Activated naive CD8-positive, alpha-beta T cell treated with anti-CD3 and anti-CD28 coated beads, Interleukin-2, amount 50 U/mL, for 24 hours (primary cell): ENCODE data around the gene GNE.
A peak's percentile ranks its signal among the peaks of the same experiment; 100 is the strongest.
"Not testable (repeated sequence)": the region's sequence is repeated elsewhere in the genome, so short reads cannot be mapped to it uniquely, and the experiment has no call there.

Experiments
- ATAC-seq: fragments of 150-1000 bp; cut with Tn5 transposase; one replicate; pipeline ENCODE4 v1.10.0; 2021
- DNase-seq: peaks from one replicate; pipeline ENCODE4 v3.0.0; 2021
- H3K27ac Mint-ChIP-seq: one replicate; pipeline ENCODE4 v1.8.0; 2021; ENCODE audit warnings: mild to moderate bottlenecking, mixed read lengths
- H3K27me3 Mint-ChIP-seq: one replicate; pipeline ENCODE4 v1.8.0; 2021; ENCODE audit warnings: mixed read lengths
- H3K36me3 Mint-ChIP-seq: one replicate; pipeline ENCODE4 v1.8.0; 2021; ENCODE audit warnings: low read depth, mixed read lengths
- H3K4me1 Mint-ChIP-seq: one replicate; pipeline ENCODE4 v1.8.0; 2021; ENCODE audit warnings: mixed read lengths
- H3K4me3 Mint-ChIP-seq: one replicate; pipeline ENCODE4 v1.8.0; 2021; ENCODE audit warnings: mild to moderate bottlenecking, moderate library complexity, mixed read lengths
- H3K9me3 Mint-ChIP-seq: one replicate; pipeline ENCODE4 v1.8.0; 2021; ENCODE audit warnings: mixed read lengths

Gene GNE

DNA sequence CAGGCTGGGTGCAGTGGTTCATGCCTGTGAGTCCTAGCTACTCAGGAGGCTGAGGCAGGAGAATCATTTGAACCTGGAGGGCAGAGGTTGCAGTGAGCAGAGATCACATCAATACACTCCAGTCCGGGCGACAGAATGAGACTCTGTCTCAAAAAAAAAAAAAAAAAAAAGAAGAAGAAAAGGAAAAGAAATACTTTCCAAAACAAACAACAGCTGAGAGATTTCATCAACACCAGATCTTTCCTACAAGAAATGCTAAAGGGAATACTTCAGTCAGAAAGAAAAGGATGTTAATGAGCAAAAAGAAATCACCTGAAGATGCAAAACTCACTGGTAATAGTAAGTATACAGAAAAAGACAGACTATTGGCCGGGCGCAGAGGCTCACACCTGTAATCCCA lies 80.7 kb downstream of the GNE start:
- Mint-ChIP-seq H3K9me3 (no peaks in the 10 kb centered on the region), H3K27me3 (no peaks in the 10 kb centered on the region), H3K4me3 (no peak overlapping the region), H3K4me1 (no peaks in the 10 kb centered on the region), H3K27ac (no peak overlapping the region), H3K36me3 (no peaks in the 10 kb centered on the region)
- DNase-seq = no peak
- ATAC-seq = no peak

GRCh38 chr9:36176496-36176895 lies 81.8 kb downstream of the GNE start:
- not testable (repeated sequence) for DNase-seq, H3K27ac Mint-ChIP-seq

GRCh38 chr9:36175209-36175608 lies 83.0 kb downstream of the GNE start:
- not testable (repeated sequence) for H3K27me3 Mint-ChIP-seq, H3K4me1 Mint-ChIP-seq, H3K36me3 Mint-ChIP-seq, H3K9me3 Mint-ChIP-seq, H3K27ac Mint-ChIP-seq, DNase-seq, H3K4me3 Mint-ChIP-seq, ATAC-seq

More at GRCh38 chr9:36176496-36176895, 81.8 kb downstream of the GNE start:
- H3K4me3 Mint-ChIP-seq, H3K27me3 Mint-ChIP-seq, H3K4me1 Mint-ChIP-seq, H3K9me3 Mint-ChIP-seq, H3K36me3 Mint-ChIP-seq, ATAC-seq: not testable (repeated sequence)

DNA sequence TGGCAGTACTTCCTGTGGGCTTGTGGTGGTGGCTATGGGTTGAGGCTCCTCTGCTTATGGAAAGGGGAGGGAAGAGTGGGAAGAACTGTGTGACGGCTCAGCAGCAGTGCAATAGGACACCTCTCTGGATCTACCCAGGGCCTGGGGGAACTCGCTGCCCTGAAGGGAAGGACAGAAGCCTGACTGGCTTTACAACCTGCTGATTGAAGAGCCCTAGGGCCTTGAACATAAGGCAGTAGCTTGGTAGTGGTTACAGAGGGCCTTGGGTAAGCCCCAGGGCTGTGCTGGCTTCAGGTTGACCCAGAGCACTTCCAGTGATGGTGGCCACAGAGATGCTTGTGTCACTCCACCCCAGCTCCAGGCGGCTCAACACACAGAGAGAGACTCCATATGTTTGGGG lies 83.5 kb downstream of the GNE start:
- ATAC-seq (no peak), DNase-seq (no peak)
- no peaks in the 10 kb centered on the region for H3K4me1 Mint-ChIP-seq
- no peaks in the 10 kb centered on the region for H3K27me3 Mint-ChIP-seq
- H3K9me3 Mint-ChIP-seq = no peaks in the 10 kb centered on the region
- H3K36me3 Mint-ChIP-seq = no peaks in the 10 kb centered on the region
- no peak overlapping the region for H3K27ac Mint-ChIP-seq
- H3K4me3 Mint-ChIP-seq = no peak overlapping the region

- DNase-seq (no peak), ATAC-seq (no peak)
- Mint-ChIP-seq H3K4me1 (no peaks in the 10 kb centered on the region), H3K4me3 (no peak overlapping the region), H3K27me3 (no peaks in the 10 kb centered on the region), H3K9me3 (no peaks in the 10 kb centered on the region), H3K36me3 (no peaks in the 10 kb centered on the region), H3K27ac (no peak overlapping the region)
These were observed 84.0 kb downstream of the GNE start for GRCh38 chr9:36174271-36174670.

DNA sequence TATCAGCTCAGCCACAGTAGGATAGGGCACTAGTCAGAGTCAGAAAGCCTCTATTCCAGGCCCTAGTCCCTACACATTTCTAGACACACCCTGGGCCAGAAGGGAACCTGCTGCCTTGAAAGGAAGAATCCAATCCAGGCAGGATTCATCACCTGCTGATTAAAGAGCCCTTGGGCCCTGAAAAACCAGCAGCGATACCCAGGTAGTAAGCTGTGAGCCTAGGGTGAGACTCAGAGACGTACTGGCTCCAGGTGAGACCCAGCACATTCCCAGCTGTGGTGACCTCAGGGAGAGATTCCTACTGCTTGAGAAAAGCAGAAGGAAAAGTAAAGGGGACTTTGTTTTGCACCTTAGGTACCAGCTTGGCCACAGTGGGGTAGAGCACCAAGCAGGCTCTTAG lies 84.4 kb downstream of the GNE start:
- H3K27ac Mint-ChIP-seq = no peak overlapping the region
- no peaks in the 10 kb centered on the region for H3K36me3 Mint-ChIP-seq
- H3K4me3 Mint-ChIP-seq = no peak overlapping the region
- no peaks in the 10 kb centered on the region for H3K9me3 Mint-ChIP-seq
- no peak for DNase-seq
- H3K27me3 Mint-ChIP-seq = no peaks in the 10 kb centered on the region
- no peaks in the 10 kb centered on the region for H3K4me1 Mint-ChIP-seq
- no peak for ATAC-seq

DNA sequence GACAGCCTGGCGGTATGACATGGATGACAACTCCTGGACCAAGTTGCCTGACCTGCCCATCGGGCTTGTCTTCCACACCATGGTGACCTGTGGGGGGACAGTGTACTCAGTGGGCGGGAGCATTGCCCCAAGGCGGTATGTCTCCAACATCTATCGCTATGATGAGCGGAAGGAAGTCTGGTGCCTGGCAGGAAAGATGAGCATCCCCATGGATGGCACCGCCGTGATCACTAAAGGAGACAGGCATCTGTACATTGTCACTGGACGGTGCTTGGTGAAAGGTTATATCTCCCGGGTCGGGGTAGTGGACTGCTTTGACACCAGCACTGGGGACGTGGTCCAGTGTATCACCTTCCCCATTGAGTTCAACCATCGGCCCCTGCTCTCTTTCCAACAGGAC lies 87.7 kb downstream of the GNE start:
- DNase-seq = no peak
- Mint-ChIP-seq H3K9me3 (no peaks in the 10 kb centered on the region), H3K4me3 (no peak overlapping the region), H3K36me3 (no peaks in the 10 kb centered on the region), H3K4me1 (peaks cover 5% of the 10 kb centered on the region), H3K27me3 (no peaks in the 10 kb centered on the region), H3K27ac (no peak overlapping the region)
- ATAC-seq = no peak

DNA sequence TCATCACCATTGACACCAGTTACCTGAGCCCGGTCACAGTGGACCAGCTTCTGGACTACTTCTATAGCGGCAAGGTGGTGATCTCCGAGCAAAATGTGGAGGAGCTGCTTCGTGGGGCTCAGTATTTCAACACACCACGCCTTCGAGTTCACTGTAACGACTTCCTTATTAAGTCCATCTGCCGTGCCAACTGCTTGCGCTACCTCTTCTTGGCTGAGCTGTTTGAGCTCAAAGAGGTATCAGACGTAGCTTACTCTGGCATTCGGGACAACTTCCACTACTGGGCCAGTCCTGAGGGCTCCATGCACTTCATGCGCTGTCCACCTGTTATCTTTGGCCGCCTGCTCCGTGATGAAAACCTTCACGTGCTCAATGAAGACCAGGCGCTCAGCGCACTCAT lies 88.5 kb downstream of the GNE start:
- Mint-ChIP-seq H3K9me3 (no peaks in the 10 kb centered on the region), H3K27me3 (no peaks in the 10 kb centered on the region), H3K4me3 (no peak overlapping the region), H3K36me3 (no peaks in the 10 kb centered on the region), H3K27ac (no peak overlapping the region), H3K4me1 (peaks cover 6% of the 10 kb centered on the region)
- ATAC-seq (no peak), DNase-seq (no peak)

DNA sequence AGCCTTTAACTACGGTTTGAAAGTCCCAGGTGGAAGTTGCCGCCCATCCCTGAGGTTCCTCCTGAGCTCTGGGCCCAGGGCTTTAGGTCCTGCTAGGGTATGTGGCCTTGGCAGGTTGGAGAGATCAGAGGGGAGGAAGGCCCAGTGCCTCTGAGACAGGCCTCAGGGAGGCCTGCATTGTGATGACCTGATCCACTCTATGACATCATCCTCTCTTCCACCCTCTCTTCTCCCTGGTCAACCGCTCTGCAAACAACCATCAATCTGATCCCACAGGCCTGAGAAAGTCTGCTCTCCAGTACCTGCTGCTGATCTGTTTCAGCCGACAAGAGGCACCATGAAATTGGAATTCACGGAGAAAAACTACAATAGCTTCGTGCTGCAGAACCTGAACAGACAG lies 89.1 kb downstream of the GNE start, which contains the start of gene CCIN:
TSS of gene CCIN (plus strand) at position 223 of the 400 bp plus-strand sequence. CDS start at position 338, 115 bp downstream.
- Mint-ChIP-seq H3K4me3 (no peak within 1 kb of the TSS), H3K27me3 (no peaks in the 10 kb centered on the region), H3K4me1 (peaks cover 6% of the 10 kb centered on the region), H3K27ac (no peak within 1 kb of the TSS), H3K36me3 (no peaks in the 10 kb centered on the region), H3K9me3 (no peaks in the 10 kb centered on the region)
- DNase-seq = no peak
- ATAC-seq = no peak

- peak overlapping the region; percentile 73 for H3K4me3 Mint-ChIP-seq
- no peaks in the 10 kb centered on the region for H3K36me3 Mint-ChIP-seq
- peak; percentile 92 for ATAC-seq
- H3K27me3 Mint-ChIP-seq = no peaks in the 10 kb centered on the region
- DNase-seq = peak; percentile 90
- H3K27ac Mint-ChIP-seq = peak overlapping the region; percentile 77
- peaks cover 6% of the 10 kb centered on the region for H3K4me1 Mint-ChIP-seq
- no peaks in the 10 kb centered on the region for H3K9me3 Mint-ChIP-seq
These were observed 91.9 kb downstream of the GNE start for GRCh38 chr9:36166168-36166927.

DNA sequence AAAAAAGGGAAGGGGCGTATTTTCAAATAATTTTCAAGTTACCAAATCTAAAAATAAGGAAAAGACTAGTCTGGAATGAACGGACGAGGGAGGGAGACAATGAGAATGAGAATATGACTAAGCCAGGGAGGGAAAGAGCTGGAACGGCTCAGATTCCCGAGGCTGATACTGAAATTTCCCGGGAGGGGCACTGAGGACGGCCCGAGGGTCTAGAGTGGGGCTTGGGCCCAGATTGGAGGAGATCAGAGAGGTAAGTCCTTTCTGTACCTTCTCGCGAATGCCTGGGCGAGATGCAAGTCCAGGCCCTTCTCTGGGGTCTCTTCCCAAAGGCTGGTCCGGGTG lies 92.5 kb downstream of the GNE start:
- ATAC-seq = no peak
- no peak overlapping the region for H3K4me3 Mint-ChIP-seq

DNA sequence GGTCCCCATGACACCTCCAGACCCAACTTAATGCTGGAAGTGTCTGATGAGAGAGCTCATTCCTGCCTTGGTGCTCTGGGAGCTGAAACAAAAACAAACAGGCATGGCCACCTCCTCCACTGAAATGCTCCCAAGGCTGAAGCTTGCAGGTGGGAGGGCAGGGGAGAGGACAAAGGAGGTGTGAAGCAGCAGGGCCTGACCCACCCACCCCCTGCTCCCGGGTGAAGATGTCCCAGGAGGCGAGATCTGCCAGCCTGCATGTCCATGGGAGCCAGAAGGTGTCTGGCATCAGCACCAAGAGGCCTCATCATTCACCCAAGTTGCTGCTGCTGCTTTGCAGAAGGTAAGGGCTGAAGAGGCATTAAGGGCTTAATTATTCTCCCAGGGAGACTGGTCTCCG lies 93.3 kb downstream of the GNE start:
- peaks cover 10% of the 10 kb centered on the region for H3K4me1 Mint-ChIP-seq
- H3K36me3 Mint-ChIP-seq = peaks cover 2% of the 10 kb centered on the region
- no peak for DNase-seq
- H3K9me3 Mint-ChIP-seq = no peaks in the 10 kb centered on the region
- no peaks in the 10 kb centered on the region for H3K27me3 Mint-ChIP-seq
- peak overlapping the region; percentile 16 for H3K4me3 Mint-ChIP-seq
- ATAC-seq = no peak
- no peak overlapping the region for H3K27ac Mint-ChIP-seq

More for the DNA sequence above, 92.5 kb downstream of the GNE start:
- H3K36me3 Mint-ChIP-seq = no peaks in the 10 kb centered on the region
- H3K27me3 Mint-ChIP-seq = no peaks in the 10 kb centered on the region
- H3K27ac Mint-ChIP-seq = no peak overlapping the region
- H3K9me3 Mint-ChIP-seq = no peaks in the 10 kb centered on the region
- H3K4me1 Mint-ChIP-seq = peaks cover 6% of the 10 kb centered on the region
- DNase-seq = no peak
